22Rv1 (cell line): ENCODE measurements around the gene RGS6.

Experiments used
- CTCF ChIP-seq: fragments of 450-650 bp; IDR thresholded peaks from 2 replicates; pipeline ENCODE4 v1.5.1; 2017; ENCODE audit warnings: mild to moderate bottlenecking
- ZFX ChIP-seq: fragments of 450-650 bp; IDR thresholded peaks from 2 replicates; pipeline ENCODE4 v1.6.1; 2017; ENCODE audit warnings: antibody characterized with exemption, borderline replicate concordance

- no peak for TF ChIP-seq CTCF
- no peak for TF ChIP-seq ZFX
Observed at GRCh38 chr14:72142328-72142727, 210.1 kb downstream of the RGS6 start.
